Sigmoid colon (tissue), 7 donors: ENCODE results near the gene PUS1. TPM values are rescaled to one million over a fixed set of nuclear protein-coding genes. Genes with fewer than 3 reads are reported as not detected.

ENCODE experiments used
- DNase-seq: peaks from one replicate; pipeline ENCODE4 v3.0.0-alpha.2; 2019
- H3K27ac ChIP-seq, 4 donors: fragments of 200-600 bp; sonication (generic); one replicate each; pipeline ENCODE4 v1.5.1; 2016 to 2019; ENCODE audit warnings: mild to moderate bottlenecking in 1 of 4
- H3K27me3 ChIP-seq, 3 donors: fragments of 200-600 bp; sonication (generic); one replicate each; pipeline ENCODE4 v1.5.1; 2019; ENCODE audit warnings: mild to moderate bottlenecking in 1 of 3
- H3K36me3 ChIP-seq, 4 donors: fragments of 200-600 bp; sonication (generic); one replicate each; pipeline ENCODE4 v1.5.1; 2016 to 2019
- H3K4me1 ChIP-seq, 4 donors: fragments of 200-600 bp; sonication (generic); one replicate each; pipeline ENCODE4 v1.5.1; 2017 to 2019
- H3K4me3 ChIP-seq, 4 donors: fragments of 200-600 bp; sonication (generic); one replicate each; pipeline ENCODE4 v1.5.1; 2017 to 2019; ENCODE audit warnings: mild to moderate bottlenecking in 2 of 4, moderate library complexity in 1 of 4
- H3K9me3 ChIP-seq, 4 donors: fragments of 200-600 bp in 3 of 4; sonication (generic) in 3 of 4; one replicate each; pipeline versions ENCODE4 v1.5.1 to v1.6.1; 2013 to 2019
- EP300 ChIP-seq, 4 donors: sonication (generic); formaldehyde crosslinking; IDR thresholded peaks; one replicate each; pipeline ENCODE4 v1.6.1; 2017; ENCODE audit warnings: antibody characterized with exemption in 4 of 4
- POLR2A ChIP-seq, 2 donors: fragments of 450-650 bp; IDR thresholded peaks; one replicate each; pipeline ENCODE4 v1.6.1; 2016; ENCODE audit warnings: antibody characterized with exemption in 2 of 2, mild to moderate bottlenecking in 2 of 2, moderate library complexity in 2 of 2
- POLR2AphosphoS5 ChIP-seq, 4 donors: sonication (generic); formaldehyde crosslinking; IDR thresholded peaks; one replicate each; pipeline ENCODE4 v1.6.1; 2017; ENCODE audit warnings: antibody characterized with exemption in 4 of 4
- WGBS, 2 donors: extraction: QIAGEN DNeasy Blood & Tissue Kit; methylation state at CpG; one replicate each; pipeline ENCODE4 v1.1.7; 2013; 5-methylcytosine and 5-hydroxymethylcytosine counted together
- intact Hi-C: fragments of 100-400 bp; cut with DNase I; formaldehyde crosslinking; loops from one replicate; pipeline ENCODE4 v1.15.1; 2023
- polyA plus RNA-seq, 3 donors: library from polyadenylated mRNA; stranded (reverse); fragments of 200-250 nt; gene quantifications; one replicate each; pipeline ENCODE4 v1.2.3, GENCODE V29; 2013
- total RNA-seq, 4 donors: library from RNA; depleted of rRNA; stranded (reverse); fragments of >200 nt; gene quantifications; one replicate each; pipeline ENCODE4 v1.1.0, GENCODE V29; 2016
- TF ChIP-seq, protein P1 (sequence below), 4 experiments: fragments of 450-650 bp in 3 of 4; fragments of 200-600 bp in 1 of 4; IDR thresholded peaks; one replicate each; pipeline ENCODE4 v1.5.1; 2016 to 2019; ENCODE audit warnings: antibody characterized with exemption in 4 of 4, mild to moderate bottlenecking in 3 of 4, moderate library complexity in 2 of 4
- donor health status: healthy with polysubstance abuse.
- donor health status: Bipolar disorder and iron deficiency.
- donor health status: healthy.

Gene PUS1
- total and polyA plus RNA-seq, 7 donors: 7.6 to 33.8 (median 9.1) TPM

DNA sequence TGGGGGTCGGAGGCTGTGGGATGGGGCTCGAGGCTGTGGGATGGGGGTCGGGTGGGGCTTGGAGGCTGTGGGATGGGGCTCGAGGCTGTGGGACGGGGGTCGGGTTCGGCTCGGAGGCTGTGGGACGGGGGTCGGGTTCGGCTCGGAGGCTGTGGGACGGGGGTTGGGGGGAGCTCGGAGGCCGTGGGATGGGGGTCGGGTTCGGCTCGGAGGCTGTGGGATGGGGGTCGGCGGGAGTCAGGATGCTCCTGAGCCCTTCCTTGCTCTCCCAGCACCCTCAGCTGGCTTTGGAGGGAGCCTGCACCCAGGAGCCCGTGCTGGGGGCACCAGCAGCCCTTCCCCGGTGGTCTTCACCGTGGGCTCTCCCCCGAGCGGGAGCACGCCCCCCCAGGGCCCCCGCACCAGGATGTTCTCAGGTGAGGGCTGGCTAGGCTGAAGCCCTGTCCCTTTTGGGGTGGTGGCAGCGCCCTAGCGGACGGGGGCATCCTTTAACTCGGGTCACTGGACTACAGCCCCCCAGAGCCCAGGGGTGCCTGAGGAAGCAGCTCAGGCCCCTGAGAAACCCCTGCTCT is 11.9 kb upstream of the PUS1 start:
- H3K36me3 ChIP-seq: peaks cover 50 to 92% (median 65%) of the 10 kb centered on the region in 4 donors
- no peak overlapping the region for H3K4me3 ChIP-seq
- intact Hi-C loops: no loop called here
- no peaks in the 10 kb centered on the region for H3K9me3 ChIP-seq
- no peak overlapping the region for H3K27ac ChIP-seq
- no peak for TF ChIP-seq POLR2AphosphoS5 (IDR thresholded peaks at IDR 0.05)
- TF ChIP-seq, protein P1, sequence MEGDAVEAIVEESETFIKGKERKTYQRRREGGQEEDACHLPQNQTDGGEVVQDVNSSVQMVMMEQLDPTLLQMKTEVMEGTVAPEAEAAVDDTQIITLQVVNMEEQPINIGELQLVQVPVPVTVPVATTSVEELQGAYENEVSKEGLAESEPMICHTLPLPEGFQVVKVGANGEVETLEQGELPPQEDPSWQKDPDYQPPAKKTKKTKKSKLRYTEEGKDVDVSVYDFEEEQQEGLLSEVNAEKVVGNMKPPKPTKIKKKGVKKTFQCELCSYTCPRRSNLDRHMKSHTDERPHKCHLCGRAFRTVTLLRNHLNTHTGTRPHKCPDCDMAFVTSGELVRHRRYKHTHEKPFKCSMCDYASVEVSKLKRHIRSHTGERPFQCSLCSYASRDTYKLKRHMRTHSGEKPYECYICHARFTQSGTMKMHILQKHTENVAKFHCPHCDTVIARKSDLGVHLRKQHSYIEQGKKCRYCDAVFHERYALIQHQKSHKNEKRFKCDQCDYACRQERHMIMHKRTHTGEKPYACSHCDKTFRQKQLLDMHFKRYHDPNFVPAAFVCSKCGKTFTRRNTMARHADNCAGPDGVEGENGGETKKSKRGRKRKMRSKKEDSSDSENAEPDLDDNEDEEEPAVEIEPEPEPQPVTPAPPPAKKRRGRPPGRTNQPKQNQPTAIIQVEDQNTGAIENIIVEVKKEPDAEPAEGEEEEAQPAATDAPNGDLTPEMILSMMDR (IDR thresholded peaks at IDR 0.05): no peak
- no peak for TF ChIP-seq POLR2A (IDR thresholded peaks at IDR 0.05)
- TF ChIP-seq EP300 (IDR thresholded peaks at IDR 0.05): no peak
- peaks cover 0 to 10% (median 10%) of the 10 kb centered on the region in 4 donors for H3K4me1 ChIP-seq
- H3K27me3 ChIP-seq: no peaks in the 10 kb centered on the region
- no peak for DNase-seq
- WGBS, 2 donors: 82 to 84% methylated on average over 31 of the region's 31 CpGs

DNA sequence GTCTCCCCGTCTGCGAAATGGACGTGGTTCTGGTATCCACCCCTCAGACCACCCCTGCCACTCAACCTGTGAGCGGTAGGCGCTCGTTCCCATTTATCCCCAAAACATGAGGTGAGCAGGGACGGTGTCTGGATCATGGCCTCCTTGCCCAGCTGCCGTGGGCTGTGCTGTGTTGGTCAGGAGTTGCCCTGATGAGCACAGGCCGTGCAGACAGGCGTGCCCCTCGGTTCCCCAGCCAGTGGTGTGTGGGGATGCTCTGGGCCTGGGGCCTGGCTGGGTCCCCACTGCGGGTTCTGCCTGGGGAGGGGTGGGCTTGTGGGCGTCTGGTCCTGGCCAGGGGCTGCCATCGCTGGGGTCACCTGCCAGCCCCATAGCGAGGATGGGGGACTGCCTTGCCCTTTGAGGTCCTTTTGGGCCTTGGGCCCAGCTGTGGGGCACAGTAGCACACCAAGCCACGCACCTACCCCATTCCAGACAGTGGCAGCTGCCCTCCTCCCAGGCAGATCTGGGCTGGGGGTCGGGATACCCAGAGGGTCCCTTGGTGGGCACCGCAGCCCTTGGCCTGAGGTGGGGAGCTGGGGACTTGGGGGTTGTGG is 11.3 kb upstream of the PUS1 start:
- no peaks in the 10 kb centered on the region for H3K9me3 ChIP-seq
- H3K4me1 ChIP-seq: peaks cover 0 to 4% (median 4%) of the 10 kb centered on the region in 4 donors
- no peak overlapping the region for H3K4me3 ChIP-seq
- peaks cover 49 to 92% (median 64%) of the 10 kb centered on the region in 4 donors for H3K36me3 ChIP-seq
- no peak for DNase-seq
- no peaks in the 10 kb centered on the region for H3K27me3 ChIP-seq
- no peak for TF ChIP-seq POLR2AphosphoS5 (IDR thresholded peaks at IDR 0.05)
- TF ChIP-seq POLR2A (IDR thresholded peaks at IDR 0.05): no peak
- TF ChIP-seq EP300 (IDR thresholded peaks at IDR 0.05): no peak
- TF ChIP-seq, protein P1 (IDR thresholded peaks at IDR 0.05): no peak
- WGBS, 2 donors: 94 to 96% methylated on average over 18 of the region's 18 CpGs
- intact Hi-C loops: no loop called here
- H3K27ac ChIP-seq: no peak overlapping the region

DNA sequence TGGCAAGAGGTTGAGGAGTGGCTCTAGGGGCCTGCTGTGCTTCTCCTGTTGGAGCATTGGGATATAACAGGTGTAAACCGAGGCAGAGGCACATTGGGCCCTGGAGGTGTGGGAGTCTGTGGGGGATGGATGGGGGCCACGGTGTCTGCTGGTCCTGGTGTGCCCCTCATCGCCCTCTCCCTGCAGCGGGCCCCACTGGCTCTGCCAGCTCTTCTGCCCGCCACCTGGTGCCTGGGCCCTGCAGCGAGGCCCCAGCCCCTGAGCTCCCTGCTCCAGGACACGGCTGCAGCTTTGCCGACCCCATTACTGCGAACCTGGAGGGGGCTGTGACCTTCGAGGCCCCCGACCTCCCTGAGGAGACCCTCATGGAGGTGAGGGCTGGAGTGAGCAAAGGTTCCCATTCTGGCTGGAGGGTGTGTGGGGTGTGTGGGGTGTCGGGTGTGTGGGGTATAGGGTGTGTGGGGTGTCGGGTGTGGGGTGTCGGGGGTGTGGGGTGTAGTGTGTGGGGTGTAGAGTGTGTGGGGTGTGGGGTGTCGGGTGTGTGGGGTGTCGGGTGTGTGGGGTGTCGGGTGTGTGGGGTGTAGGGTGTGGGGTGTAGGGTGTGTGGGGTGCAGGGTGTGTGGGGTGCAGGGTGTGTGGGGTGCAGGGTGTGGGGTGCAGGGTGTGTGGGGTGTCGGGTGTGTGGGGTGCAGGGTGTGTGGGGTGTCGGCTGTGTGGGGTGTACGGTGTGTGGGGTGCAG is 10.6 kb upstream of the PUS1 start:
- Histone ChIP-seq H3K27me3 (no peaks in the 10 kb centered on the region), H3K27ac (no peak overlapping the region), H3K9me3 (no peaks in the 10 kb centered on the region), H3K36me3 (peaks cover 49 to 86% (median 61%) of the 10 kb centered on the region in 4 donors), H3K4me3 (no peak overlapping the region), H3K4me1 (no peaks in the 10 kb centered on the region)
- DNase-seq: no peak
- 86 to 92% methylated on average over 20 of the region's 20 CpGs for WGBS, 2 donors
- intact Hi-C loops: no loop called here
- TF ChIP-seq POLR2A (IDR thresholded peaks at IDR 0.05) (no peak), POLR2AphosphoS5 (IDR thresholded peaks at IDR 0.05) (no peak), EP300 (IDR thresholded peaks at IDR 0.05) (no peak)
- TF ChIP-seq, protein P1 (IDR thresholded peaks at IDR 0.05): no peak

- intact Hi-C loops: no loop called here
- Histone ChIP-seq H3K4me1 (no peaks in the 10 kb centered on the region), H3K9me3 (no peaks in the 10 kb centered on the region), H3K4me3 (no peak overlapping the region), H3K36me3 (peaks cover 47 to 81% (median 57%) of the 10 kb centered on the region in 4 donors), H3K27ac (no peak overlapping the region), H3K27me3 (no peaks in the 10 kb centered on the region)
- WGBS, 2 donors: 93 to 95% methylated on average over 19 of the region's 19 CpGs
- TF ChIP-seq POLR2A (IDR thresholded peaks at IDR 0.05) (no peak), POLR2AphosphoS5 (IDR thresholded peaks at IDR 0.05) (no peak), EP300 (IDR thresholded peaks at IDR 0.05) (no peak)
- TF ChIP-seq, protein P1 (IDR thresholded peaks at IDR 0.05): no peak
- no peak for DNase-seq
These were observed 10.1 kb upstream of the PUS1 start for GRCh38 chr12:131919051-131919347.
